Glutamatergic neuron (in vitro differentiated cells): ENCODE results near the gene MRPS14. TPM values are rescaled to one million over a fixed set of nuclear protein-coding genes. Genes with fewer than 3 reads are reported as not detected.

Experiments
- DNase-seq: peaks from one replicate; pipeline ENCODE4 v3.0.0; 2022
- H3K27ac Mint-ChIP-seq: one replicate; pipeline ENCODE4 v1.8.0; 2020; ENCODE audit warnings: mild to moderate bottlenecking, mixed read lengths, inconsistent platforms; ENCODE audit not compliant: unreplicated experiment
- H3K27me3 Mint-ChIP-seq: one replicate; pipeline ENCODE4 v1.8.0; 2020; ENCODE audit warnings: mild to moderate bottlenecking, moderate library complexity, mixed read lengths, inconsistent platforms; ENCODE audit not compliant: unreplicated experiment
- H3K36me3 Mint-ChIP-seq: one replicate; pipeline ENCODE4 v1.8.0; 2020; ENCODE audit warnings: mild to moderate bottlenecking, mixed read lengths, inconsistent platforms; ENCODE audit not compliant: unreplicated experiment
- H3K4me1 Mint-ChIP-seq: one replicate; pipeline ENCODE4 v1.8.0; 2020; ENCODE audit warnings: mild to moderate bottlenecking, low read depth, mixed read lengths, inconsistent platforms; ENCODE audit not compliant: unreplicated experiment
- H3K4me3 Mint-ChIP-seq: one replicate; pipeline ENCODE4 v1.8.0; 2020; ENCODE audit warnings: mild to moderate bottlenecking, mixed read lengths, inconsistent platforms; ENCODE audit not compliant: unreplicated experiment
- H3K9me3 Mint-ChIP-seq: one replicate; pipeline ENCODE4 v1.8.0; 2020; ENCODE audit warnings: mild to moderate bottlenecking, moderate library complexity, mixed read lengths, inconsistent platforms; ENCODE audit not compliant: unreplicated experiment
- total RNA-seq: library from RNA; stranded (reverse); fragmentation: NEBNext Ultra II Directional; extraction: Animal tissue kit (Norgen Biotek cat#: 25700); gene quantifications from one replicate; pipeline ENCODE4 v1.2.1, GENCODE V29; 2021; ENCODE audit not compliant: unreplicated experiment
- TF ChIP-seq, protein P1 (sequence below): fragments of 200-600 bp; sonication (generic); IDR thresholded peaks from one replicate; pipeline ENCODE4 v1.5.0; 2021; ENCODE audit not compliant: partially characterized antibody, unreplicated experiment

MRPS14 gene
- total RNA-seq, 1 donor from 2014 or later: 35.3 TPM

DNA sequence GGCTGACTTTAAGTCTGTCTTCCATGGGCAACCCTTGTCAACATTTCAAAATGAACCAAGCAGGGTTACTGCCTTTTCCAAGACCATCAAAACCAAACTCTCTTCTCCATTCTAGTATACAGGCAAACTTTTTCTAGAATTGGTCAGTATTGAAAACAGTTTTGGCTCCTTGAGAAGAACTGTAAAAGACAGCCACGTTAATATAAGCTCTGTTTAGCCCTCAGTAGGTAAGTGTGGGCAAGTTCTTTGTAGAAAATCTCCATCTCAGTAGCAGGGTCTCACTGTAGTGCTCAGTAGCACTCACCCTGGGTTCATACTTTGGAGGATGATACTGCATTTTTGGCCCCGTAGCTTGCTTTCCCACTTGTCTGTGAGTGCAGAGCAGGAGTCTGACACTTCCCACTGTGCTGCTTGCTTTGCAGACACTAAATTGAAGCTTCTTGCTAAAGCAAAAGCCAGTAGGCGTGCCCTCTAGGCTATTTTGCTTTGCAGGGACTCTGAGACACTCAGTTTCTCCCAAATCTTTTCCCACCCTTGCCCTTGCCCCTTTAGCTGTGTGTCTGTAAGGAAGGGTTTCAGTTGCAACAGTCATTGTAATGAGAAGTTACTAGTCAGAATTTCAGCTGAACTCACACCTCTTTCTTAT, 57.7 kb downstream of the MRPS14 start:
- Mint-ChIP-seq H3K36me3 (no peaks in the 10 kb centered on the region), H3K4me3 (no peak overlapping the region), H3K27ac (no peak overlapping the region), H3K27me3 (no peaks in the 10 kb centered on the region), H3K4me1 (peaks cover 20% of the 10 kb centered on the region), H3K9me3 (no peaks in the 10 kb centered on the region)
- TF ChIP-seq, protein P1, sequence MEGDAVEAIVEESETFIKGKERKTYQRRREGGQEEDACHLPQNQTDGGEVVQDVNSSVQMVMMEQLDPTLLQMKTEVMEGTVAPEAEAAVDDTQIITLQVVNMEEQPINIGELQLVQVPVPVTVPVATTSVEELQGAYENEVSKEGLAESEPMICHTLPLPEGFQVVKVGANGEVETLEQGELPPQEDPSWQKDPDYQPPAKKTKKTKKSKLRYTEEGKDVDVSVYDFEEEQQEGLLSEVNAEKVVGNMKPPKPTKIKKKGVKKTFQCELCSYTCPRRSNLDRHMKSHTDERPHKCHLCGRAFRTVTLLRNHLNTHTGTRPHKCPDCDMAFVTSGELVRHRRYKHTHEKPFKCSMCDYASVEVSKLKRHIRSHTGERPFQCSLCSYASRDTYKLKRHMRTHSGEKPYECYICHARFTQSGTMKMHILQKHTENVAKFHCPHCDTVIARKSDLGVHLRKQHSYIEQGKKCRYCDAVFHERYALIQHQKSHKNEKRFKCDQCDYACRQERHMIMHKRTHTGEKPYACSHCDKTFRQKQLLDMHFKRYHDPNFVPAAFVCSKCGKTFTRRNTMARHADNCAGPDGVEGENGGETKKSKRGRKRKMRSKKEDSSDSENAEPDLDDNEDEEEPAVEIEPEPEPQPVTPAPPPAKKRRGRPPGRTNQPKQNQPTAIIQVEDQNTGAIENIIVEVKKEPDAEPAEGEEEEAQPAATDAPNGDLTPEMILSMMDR: no peak
- no peak for DNase-seq

- Mint-ChIP-seq H3K36me3 (no peaks in the 10 kb centered on the region), H3K27ac (no peak overlapping the region), H3K27me3 (no peaks in the 10 kb centered on the region), H3K4me1 (peaks cover 20% of the 10 kb centered on the region), H3K9me3 (no peaks in the 10 kb centered on the region), H3K4me3 (no peak overlapping the region)
- DNase-seq: no peak
- TF ChIP-seq, protein P1: no peak
These were observed 58.3 kb downstream of the MRPS14 start for GRCh38 chr1:174964972-174965361.

- no peak overlapping the region for H3K27ac Mint-ChIP-seq
These were observed 58.8 kb downstream of the MRPS14 start for GRCh38 chr1:174964261-174964971.

GRCh38 chr1:174963529-174964125, 59.6 kb downstream of the MRPS14 start:
- no peak overlapping the region for H3K27ac Mint-ChIP-seq
- H3K9me3 Mint-ChIP-seq: no peaks in the 10 kb centered on the region
- no peak for DNase-seq
- H3K4me3 Mint-ChIP-seq: no peak overlapping the region
- no peaks in the 10 kb centered on the region for H3K27me3 Mint-ChIP-seq
- no peaks in the 10 kb centered on the region for H3K36me3 Mint-ChIP-seq
- peaks cover 20% of the 10 kb centered on the region for H3K4me1 Mint-ChIP-seq
- TF ChIP-seq, protein P1: no peak

More at GRCh38 chr1:174964261-174964971, 58.8 kb downstream of the MRPS14 start:
- TF ChIP-seq, protein P1: no peak
- Mint-ChIP-seq H3K9me3 (no peaks in the 10 kb centered on the region), H3K4me3 (no peak overlapping the region), H3K27me3 (no peaks in the 10 kb centered on the region), H3K36me3 (no peaks in the 10 kb centered on the region), H3K4me1 (peaks cover 20% of the 10 kb centered on the region)
- no peak for DNase-seq

Other genes with a start within 250 kb of the MRPS14 start
- 88.7 TPM for gene CACYBP, start 23.5 kb downstream of the MRPS14 start, total RNA-seq
- gene TNN, start 44.4 kb upstream of the MRPS14 start, total RNA-seq: not detected
- gene KIAA0040, start 169.4 kb upstream of the MRPS14 start, total RNA-seq: not detected